HG03175 (cell line): ENCODE measurements around the gene APCS.

Experiments
- ATAC-seq: cut with Tn5 transposase; IDR thresholded peaks from one replicate; pipeline ENCODE4 v1.9.1; 2021; ENCODE audit warnings: mild to moderate bottlenecking, moderate library complexity; ENCODE audit not compliant: unreplicated experiment

The APCS gene, protein sequence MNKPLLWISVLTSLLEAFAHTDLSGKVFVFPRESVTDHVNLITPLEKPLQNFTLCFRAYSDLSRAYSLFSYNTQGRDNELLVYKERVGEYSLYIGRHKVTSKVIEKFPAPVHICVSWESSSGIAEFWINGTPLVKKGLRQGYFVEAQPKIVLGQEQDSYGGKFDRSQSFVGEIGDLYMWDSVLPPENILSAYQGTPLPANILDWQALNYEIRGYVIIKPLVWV

DNA sequence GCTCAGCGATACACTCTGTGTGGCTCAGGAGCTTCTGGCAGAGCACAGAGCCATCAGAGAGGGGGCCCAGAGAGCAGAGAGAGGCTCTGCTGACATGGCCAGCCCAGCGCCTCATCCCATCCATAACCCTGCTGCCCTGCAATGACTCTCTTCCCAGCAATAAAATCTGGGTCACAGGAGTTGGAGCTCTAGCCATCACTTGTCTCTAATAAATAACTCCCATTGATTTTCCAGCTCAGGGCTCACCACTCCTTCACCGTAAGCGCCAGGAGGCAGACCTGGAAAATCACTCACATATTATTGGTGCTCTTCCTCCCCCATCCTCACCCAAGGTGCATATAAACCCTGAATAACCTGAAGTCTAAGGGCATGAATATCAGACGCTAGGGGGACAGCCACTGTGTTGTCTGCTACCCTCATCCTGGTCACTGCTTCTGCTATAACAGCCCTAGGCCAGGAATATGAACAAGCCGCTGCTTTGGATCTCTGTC lies at the start of gene APCS:
Gene APCS, plus strand, starts transcription at position 366 of the 491 bp plus-strand sequence. Its CDS starts 96 bp downstream, at position 462.
- no peak for ATAC-seq

DNA sequence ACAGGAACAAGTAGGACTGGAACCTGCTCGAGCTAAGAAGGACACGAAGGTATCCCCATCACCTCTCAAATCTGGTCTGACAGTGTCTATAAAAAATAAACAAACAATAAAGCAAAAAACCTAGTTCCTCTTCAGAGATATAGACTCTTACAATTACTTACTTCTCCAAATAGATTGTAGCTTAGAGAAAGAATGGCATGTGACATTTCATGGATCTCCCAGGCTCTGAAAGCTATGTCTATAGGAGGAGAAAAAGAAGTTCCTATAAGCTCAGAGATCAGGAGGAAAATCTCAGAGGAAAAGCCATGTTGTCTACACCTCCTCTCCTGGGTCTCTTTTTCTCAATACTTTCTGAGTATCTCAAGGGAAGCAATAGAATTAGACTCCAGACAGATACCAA lies 39.5 kb upstream of the APCS start:
- no peak for ATAC-seq

DNA sequence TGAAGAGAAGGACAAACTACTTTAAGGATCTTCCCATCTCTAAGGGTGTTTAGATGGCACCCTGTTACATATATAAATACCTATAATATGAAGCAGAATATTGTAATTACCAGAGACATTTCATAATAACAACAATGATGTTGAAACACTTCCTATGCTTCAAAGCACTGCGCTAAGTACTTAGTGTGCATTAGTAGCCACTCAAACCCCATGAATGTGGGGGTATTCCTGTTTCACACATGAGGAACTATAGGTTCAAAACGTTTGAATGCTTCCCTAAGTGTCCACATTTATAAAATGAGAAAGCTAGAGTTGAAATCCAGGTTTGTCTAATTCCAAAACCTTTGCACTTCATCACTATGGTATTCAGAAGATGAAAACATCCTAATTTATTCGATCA lies 33.4 kb upstream of the APCS start:
- ATAC-seq, result no peak

DNA sequence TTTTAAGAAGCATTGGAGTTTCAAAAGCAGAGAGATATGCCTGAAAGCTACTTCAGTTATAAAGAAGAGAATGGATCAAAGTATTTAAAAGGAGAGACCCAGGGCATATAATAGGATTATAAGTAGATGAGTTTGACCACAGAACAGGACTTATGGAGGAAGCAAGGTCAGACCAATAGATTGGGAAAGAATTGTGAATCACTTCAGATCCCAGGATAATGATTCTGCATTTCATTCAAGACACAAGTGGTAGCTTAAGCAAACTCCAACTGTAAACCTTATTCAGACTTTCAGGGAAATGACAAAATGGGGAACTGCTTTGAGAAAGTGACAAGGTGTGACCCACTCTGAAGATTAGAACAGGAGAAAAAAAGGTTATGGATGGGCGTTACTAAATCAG lies 32.9 kb upstream of the APCS start:
- no peak for ATAC-seq

DNA sequence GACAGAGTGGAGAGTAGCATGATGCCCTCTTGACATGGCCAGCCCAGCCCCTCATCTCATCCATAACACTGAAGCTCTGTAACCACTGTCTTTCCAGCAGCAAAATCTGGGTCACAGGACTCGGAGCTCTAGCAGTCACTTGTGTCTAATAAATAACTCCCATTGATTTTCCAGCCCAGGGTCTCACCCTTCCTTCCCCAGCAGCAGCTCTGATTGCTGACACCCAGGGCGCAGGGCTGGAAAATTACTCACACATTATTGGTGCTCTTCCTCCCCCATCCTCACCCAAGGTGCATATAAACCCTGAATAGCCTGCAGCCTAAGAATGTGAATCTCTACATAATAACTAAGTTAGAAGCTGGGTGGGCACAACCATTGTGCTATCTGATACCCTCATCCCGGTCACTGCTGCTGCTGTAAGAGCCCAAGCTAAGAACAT lies 30.7 kb upstream of the APCS start:
- no peak for ATAC-seq

DNA sequence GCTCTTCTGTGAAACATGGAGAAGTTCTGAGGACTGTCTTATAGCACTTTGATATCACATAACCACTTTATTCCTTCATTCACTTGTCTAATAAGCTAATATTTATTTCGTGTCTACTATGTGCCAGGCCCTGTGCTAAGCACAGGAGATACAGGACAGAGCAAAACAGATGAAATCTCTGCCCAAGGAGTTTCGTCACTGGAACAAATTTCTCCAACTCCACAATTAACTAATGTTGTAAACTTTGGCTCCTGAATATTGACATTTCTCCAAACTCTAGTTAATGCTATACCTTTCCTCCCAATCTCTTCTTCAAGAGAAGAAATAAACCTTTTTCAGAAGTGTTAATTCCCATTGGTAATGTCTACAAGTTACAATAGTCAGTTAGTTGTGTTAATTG lies 27.0 kb upstream of the APCS start:
- no peak for ATAC-seq

DNA sequence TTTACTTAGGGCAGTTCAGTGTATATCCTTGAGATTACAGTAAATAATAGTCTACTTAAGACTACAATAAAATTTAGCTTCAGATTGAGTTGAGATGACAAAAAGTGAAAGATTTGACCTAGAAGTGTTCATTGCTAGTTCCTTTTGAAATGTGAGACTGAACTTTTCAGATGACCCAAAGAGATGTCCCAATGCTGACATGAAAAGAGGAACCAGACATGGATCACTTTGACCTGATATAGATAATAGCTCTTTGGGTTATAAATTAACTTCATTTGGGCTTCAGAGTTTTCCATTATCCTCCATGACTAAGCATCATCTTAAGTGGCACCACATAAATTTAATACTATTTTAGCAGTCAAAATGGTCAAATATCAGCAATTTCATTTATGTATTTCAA lies 26.1 kb upstream of the APCS start:
- ATAC-seq, result no peak

DNA sequence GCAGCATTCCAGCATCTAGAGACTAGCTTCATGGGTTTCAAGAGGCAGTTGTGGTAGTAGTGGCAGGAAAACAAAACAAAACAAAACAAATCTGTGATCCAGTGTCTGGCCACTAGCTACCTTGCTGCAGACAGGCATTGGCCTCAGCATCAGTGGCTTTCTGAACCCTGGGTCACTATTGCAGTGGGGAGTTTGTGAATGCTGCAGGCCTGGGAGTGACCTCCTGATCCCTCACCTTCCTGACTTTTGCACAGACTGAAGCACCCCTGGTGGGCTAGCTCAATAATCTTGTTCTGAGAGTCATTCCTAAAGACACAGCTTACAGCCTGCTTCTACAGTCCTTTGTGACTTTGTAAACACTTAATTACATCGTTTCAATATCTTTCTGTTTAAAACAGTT lies 24.9 kb upstream of the APCS start:
- ATAC-seq, result no peak

DNA sequence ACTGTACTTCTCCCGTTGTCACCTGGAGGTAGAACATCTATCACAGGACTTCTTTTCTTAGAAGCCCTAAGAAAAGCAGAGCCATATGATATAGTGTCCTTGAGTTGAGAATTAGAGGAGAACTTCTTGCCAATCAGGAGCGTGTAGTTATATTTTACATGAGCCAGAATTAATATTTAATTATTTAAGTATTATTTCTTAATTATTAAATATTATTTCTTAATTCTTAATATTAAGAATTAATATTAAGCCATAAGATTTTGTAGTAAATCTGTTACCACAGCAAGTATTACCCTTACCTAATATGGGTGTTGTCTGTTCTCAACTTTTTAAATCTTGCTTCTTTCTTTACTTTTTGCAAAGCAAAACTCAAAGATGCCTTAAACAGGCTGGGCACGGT lies 10.2 kb upstream of the APCS start:
- no peak for ATAC-seq

DNA sequence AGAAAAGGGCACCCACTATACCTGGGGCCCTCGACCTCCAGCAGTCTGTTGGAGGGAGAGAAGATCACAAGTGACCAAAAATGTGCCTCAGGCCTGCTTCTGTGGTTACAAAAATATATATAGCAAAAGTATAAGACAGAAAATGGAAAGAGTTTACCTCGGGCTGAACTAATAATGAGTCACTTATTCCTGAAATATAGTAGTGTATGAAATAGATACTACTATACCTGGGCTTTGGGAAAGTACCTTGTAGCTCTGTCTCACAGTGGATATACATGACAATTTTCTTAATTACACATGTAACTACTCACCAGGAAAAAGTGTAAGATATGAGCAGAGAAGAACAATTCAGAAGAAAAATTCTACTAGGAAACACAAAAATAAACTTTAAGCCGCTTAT lies 7.3 kb upstream of the APCS start:
- no peak for ATAC-seq

DNA sequence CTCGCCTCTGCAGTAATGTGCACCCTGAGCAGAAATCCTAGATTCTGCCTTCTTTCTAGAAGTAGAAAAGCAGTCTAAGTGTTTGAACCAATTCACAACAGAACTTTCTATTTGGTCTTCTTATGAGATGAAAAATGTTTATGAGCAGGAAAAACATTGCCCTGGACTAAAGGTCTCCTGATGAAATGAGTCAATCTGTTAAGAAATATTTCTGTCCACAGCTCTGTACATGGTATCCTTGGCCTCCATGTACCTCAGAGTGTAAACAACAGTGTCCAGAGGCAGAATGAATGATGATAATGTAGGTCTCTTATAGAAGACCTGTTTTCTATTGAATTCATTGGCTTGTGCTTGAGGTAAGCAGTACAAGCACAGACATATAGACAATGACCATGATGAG lies 6.2 kb upstream of the APCS start:
- no peak for ATAC-seq

DNA sequence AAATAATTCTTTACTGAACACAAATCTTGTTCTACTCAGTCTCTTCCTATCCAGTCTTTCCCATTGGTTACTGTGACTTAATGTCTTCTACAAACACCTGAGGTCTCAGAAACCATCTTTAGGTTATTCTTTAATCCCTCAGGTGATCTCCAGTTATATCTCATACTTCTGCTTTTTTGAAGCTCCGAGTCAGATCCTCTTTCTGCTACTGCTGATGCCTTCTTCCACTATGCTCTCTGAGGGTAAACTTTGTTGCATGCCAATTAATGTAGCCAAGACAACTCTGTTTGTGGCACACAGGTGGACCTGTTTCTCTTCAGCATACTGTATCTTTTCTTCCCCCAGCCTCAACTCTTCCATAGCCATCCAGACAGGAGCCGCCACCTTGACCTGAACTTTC lies 3.1 kb upstream of the APCS start:
- no peak for ATAC-seq

DNA sequence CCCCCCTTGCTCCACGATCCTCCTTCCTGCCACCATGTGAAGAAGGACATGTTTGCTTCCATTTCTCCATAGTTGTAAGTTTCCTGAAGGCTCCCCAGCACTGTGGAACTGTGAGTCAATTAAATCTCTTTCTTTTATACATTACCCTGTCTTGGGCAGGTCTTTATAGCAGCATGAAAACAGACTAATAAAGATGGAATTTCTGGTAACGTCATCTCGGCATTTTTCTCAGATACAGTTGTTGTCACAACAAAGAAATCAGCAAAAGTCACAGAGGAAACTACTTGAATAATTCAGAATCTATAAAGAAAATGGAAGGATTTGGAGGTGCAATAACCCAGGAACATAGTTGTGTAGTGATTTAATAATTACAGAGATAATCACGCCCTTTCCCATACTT lies 4.4 kb downstream of the APCS start:
- no peak for ATAC-seq

DNA sequence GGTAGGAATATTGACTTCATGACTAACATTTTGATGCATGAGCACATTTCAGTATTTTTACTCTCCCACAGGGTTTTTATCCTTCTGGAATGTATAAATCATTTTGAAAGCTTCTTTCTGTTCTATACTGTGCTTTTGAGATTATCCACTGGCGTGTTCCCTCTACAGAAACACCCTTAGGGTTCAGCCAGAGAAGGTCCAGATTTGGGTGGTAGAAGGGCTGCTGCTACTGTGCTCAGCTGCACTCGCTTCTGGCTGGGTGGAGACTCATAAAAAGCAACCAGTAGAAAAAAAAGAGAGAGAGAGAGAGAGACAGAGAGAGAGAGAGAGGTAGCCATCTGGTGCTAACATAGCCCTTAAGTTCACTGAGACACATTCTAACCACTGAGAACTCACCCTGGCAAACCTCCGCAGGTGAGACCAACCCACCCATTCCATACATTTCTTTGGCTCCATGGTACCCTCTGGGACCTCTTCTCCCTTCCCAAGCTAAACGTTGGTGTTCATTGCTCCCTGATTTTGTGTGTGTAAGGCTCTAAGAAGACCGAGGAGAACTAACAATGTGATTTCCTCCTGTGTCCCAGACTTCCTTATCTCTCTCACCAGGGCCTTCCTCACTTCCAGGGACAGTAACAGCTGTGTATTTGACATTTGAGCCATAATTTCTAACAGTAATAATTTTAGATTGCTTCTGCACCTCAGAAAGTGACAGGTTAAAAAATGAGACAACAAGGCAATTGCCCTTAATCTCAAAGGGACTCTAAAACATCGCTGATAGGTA lies 7.2 kb downstream of the APCS start:
- ATAC-seq, result no peak

DNA sequence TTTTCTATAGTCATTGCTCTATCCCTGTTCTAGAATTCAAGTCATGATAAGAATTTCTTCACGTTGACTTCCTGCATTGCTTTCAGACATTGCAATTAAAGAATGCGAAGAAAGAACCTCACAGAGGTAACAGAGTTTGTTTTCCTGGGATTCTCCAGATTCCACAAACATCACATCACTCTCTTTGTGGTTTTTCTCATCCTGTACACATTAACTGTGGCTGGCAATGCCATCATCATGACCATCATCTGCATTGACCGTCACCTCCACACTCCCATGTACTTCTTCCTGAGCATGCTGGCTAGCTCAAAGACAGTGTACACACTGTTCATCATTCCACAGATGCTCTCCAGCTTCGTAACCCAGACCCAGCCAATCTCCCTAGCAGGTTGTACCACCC lies 10.6 kb downstream of the APCS start:
- ATAC-seq, result no peak

DNA sequence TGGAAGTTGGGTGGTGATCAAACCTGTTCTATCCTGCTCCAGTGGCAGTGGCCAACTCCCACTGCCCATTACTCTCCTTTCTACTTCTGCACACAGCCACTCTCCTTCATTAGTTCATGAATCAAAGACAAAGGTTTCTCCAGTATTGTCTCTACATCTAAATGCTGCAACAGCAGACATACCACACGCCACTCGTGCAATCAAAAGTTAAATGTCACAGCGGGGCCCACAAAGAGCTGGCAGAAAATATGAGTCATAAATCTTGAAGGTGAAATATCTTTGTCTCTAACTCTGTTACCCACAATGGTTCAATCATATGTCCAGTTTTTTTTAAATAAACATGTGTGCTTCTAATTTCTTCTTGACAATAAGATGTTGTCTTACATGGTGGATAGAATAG lies 13.3 kb downstream of the APCS start:
- no peak for ATAC-seq

DNA sequence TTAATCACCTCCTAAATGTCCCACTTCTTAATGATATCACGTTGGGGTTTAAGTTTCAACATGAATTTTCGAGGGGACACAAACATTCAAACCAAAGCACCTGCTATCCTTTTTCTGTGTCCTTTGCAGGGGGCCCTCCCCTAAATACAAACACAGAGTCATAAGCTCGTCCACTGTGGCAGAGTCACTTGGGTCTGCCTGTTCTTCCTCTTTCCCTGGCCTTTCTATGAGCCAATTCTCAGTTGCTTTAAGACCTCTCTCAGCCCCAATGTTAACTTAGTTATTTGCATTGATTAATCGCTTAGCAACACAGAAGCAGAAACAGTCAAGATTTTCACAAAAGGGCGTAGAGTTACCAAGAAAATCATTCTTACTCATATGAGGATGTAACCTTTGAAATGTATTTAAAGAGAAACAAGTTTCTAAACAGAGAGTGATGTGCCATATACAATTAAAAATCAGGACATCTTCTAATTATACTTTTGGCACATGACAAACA lies 14.9 kb downstream of the APCS start:
- ATAC-seq, result no peak

DNA sequence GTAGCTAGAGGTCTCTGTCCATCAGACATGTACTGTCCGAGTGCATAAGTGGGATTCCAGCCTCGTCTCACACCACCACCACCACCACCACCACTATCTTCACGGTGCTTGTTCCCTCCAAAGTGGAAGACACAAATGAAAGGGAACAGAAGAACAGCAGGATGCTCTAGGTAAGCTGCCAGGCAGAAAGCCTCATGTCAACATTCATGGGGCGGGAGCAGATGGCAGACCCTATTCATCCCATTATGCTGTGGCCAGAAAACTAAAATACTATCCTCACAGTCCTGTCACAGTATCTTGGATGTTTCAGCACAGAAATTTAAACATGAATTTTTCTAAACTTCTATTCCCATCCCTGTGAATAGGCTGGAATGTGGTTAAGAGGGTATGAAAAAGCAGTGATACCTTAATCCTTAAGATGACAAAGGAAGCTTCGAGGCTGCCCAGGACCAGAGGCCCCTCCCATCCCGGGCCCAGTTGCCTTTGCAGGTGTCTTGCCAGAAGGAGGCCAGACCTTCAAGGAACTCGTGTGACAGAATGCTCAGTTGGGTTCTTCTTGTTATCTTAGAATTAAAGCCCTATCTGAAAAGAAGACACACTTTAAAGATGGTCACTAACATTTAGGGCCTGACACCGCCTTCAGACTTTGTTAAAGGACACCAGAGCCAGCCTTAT lies 24.7 kb downstream of the APCS start:
- no peak for ATAC-seq

DNA sequence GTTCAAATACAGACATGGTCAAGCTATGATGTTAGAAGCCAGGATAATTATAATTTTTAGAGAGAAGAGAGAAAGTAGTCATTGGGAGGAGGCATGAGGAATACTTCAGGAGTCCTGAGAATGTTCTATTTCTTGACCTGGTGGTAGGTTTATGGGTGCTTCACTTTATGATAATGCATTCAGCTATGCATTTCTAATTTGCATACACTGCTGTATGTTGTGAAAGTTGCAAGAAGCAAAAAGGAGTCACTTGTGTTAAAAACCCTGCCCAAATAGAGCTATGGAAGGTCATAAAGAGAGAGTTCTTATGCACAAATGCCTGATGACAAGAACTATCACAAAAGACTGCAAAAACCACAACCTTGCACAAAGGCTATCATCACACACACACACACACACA lies 45.3 kb downstream of the APCS start:
- no peak for ATAC-seq
